PC-3 (cell line): Measurements from ENCODE around the gene SHTN1. TPM values are rescaled to one million over a fixed set of nuclear protein-coding genes. Genes with fewer than 3 reads are reported as not detected.

ENCODE experiments used
- ATAC-seq: fragments of 200-7000 bp; cut with Tn5 transposase; 2 replicates; pipeline ENCODE4 v1.9.1; 2020; ENCODE audit warnings: mild to moderate bottlenecking, moderate library complexity
- Bru-seq: library from RNA; stranded (reverse); fragments of 400-500 nt; gene quantifications from one replicate; lab custom pipeline; 2021; lab: Mats Ljungman, UMichigan
- BruChase-seq, 2 experiments: library from RNA; stranded (reverse); fragments of 400-500 nt; gene quantifications; one replicate each; lab custom pipeline; 2021; lab: Mats Ljungman, UMichigan
- BruUV-seq: library from RNA; stranded (reverse); fragments of 400-500 nt; replicated peaks from 2 replicates; lab custom pipeline; 2021; lab: Mats Ljungman, UMichigan
- CTCF ChIA-PET: fragments of 300-600 bp; sonication (Branson Sonifier 250); formaldehyde crosslinking; loops from one replicate; lab custom pipeline; 2022; ENCODE audit warnings: antibody characterized with exemption; lab: Charles Lee
- POLR2A ChIA-PET: fragments of 300-600 bp; sonication (Branson Sonifier 250); formaldehyde crosslinking; loops from one replicate; lab custom pipeline; 2022; ENCODE audit warnings: antibody characterized with exemption; ENCODE audit not compliant: unreplicated experiment; lab: Charles Lee
- DNase-seq: peaks from one replicate; pipeline ENCODE4 v3.0.0-alpha.2; 2015
- H2AFZ ChIP-seq: fragments of 300-600 bp; sonication (generic); 2 replicates; pipeline ENCODE4 v1.6.0; 2016; ENCODE audit warnings: antibody characterized with exemption, low read length
- H3F3A ChIP-seq: fragments of 300-600 bp; sonication (generic); one replicate; pipeline ENCODE4 v1.6.0; 2017; ENCODE audit warnings: antibody characterized with exemption, low read length, control low read depth, mild to moderate bottlenecking; ENCODE audit not compliant: unreplicated experiment
- H3K27ac ChIP-seq: fragments of 300-600 bp; sonication (generic); 2 replicates; pipeline ENCODE4 v1.5.1; 2016; ENCODE audit warnings: mild to moderate bottlenecking, low read length
- H3K27me3 ChIP-seq: fragments of 300-600 bp; sonication (generic); 2 replicates; pipeline ENCODE4 v1.6.1; 2016; ENCODE audit warnings: low read length, mixed read lengths
- H3K36me3 ChIP-seq: fragments of 300-600 bp; sonication (generic); 2 replicates; pipeline ENCODE4 v1.6.1; 2016; ENCODE audit warnings: low read depth, mixed run types, low read length, mixed read lengths
- H3K4me1 ChIP-seq: fragments of 300-600 bp; sonication (generic); 2 replicates; pipeline ENCODE4 v1.5.1; 2016; ENCODE audit warnings: low read length; ENCODE audit not compliant: insufficient read depth
- H3K4me2 ChIP-seq: fragments of 300-600 bp; sonication (generic); 2 replicates; pipeline ENCODE4 v1.6.0; 2016; ENCODE audit warnings: low read length
- H3K4me3 ChIP-seq: fragments of 300-600 bp; sonication (generic); 2 replicates; pipeline ENCODE4 v1.5.1; 2016; ENCODE audit warnings: mild to moderate bottlenecking, low read length, mixed read lengths
- H3K79me2 ChIP-seq: fragments of 300-600 bp; sonication (generic); 2 replicates; pipeline ENCODE4 v1.6.1; 2017; ENCODE audit warnings: low read length, mixed read lengths
- H3K9ac ChIP-seq: fragments of 300-600 bp; sonication (generic); 2 replicates; pipeline ENCODE4 v1.6.0; 2016; ENCODE audit warnings: mild to moderate bottlenecking, low read length
- H3K9me2 ChIP-seq: fragments of 300-600 bp; sonication (generic); replicated peaks from 2 replicates; pipeline ENCODE4 v1.6.1; 2016; ENCODE audit warnings: mixed run types, low read length, mixed read lengths
- H3K9me3 ChIP-seq: fragments of 300-600 bp; sonication (generic); 2 replicates; pipeline ENCODE4 v1.6.1; 2016; ENCODE audit warnings: low read length, mixed read lengths
- H4K20me1 ChIP-seq: fragments of 300-600 bp; sonication (generic); 2 replicates; pipeline ENCODE4 v1.6.1; 2016; ENCODE audit warnings: low read length, mixed read lengths
- CTCF ChIP-seq: fragments of 300-600 bp; sonication (generic); conservative IDR thresholded peaks from 2 replicates; pipeline ENCODE4 v1.5.1; 2017; ENCODE audit warnings: antibody characterized with exemption, low read depth, mild to moderate bottlenecking, low read length
- EZH2 ChIP-seq: fragments of 300-600 bp; sonication (generic); IDR thresholded peaks from one replicate; pipeline ENCODE4 v1.6.1; 2017; ENCODE audit warnings: antibody characterized with exemption, mild to moderate bottlenecking, low read length; ENCODE audit not compliant: unreplicated experiment
- EZH2phosphoT487 ChIP-seq: fragments of 300-600 bp; sonication (generic); IDR thresholded peaks from 2 replicates; pipeline ENCODE4 v1.6.1; 2018; ENCODE audit warnings: mild to moderate bottlenecking, antibody characterized with exemption, low read length, borderline replicate concordance
- intact Hi-C: fragments of 100-400 bp; cut with micrococcal nuclease; formaldehyde crosslinking; loops from 2 replicates; pipeline ENCODE4 v1.9.0; 2023
- long read RNA-seq: library from polyadenylated mRNA; unstranded; transcript quantifications from one replicate; pipeline ENCODE4 v2.0.0, GENCODE V29; 2021; ENCODE audit not compliant: unreplicated experiment
- total RNA-seq: library from RNA; depleted of rRNA; stranded (reverse); fragments of >200 nt; gene quantifications from 2 replicates; pipeline ENCODE4 v1.2.3, GENCODE V29; 2014; rRNA removed

The SHTN1 gene
- total RNA-seq (9.0 and 13.0 TPM in 2 replicates), Bru-seq, nascent RNA (percentile 71 among the genes with signal in this experiment), BruChase-seq, experiment 1, labeled RNA remaining after a 6-hour chase (percentile 67 among the genes with signal in this experiment), BruChase-seq, experiment 2, labeled RNA remaining after a 2-hour chase (percentile 76 among the genes with signal in this experiment)
- long read RNA-seq, full-length matches to known transcripts, result 36 of 68 reads
- long read RNA-seq, partial matches to known transcripts, result 18 of 68 reads
- long read RNA-seq, other reads (novel, unspliced or antisense), result 14 of 68 reads

GRCh38 chr10:117005026-117005526 lies at the start of gene SHTN1:
SHTN1 (minus strand) TSS chr10:117005187; CDS start chr10:117005079, 108 bp downstream.
- Histone ChIP-seq H3K4me3 (peak within 1 kb of the TSS; percentile 92), H3K9me2 (no peaks in the 10 kb centered on the region), H3K79me2 (peaks cover 46% of the 10 kb centered on the region), H3K4me2 (peak within 1 kb of the TSS; percentile 94), H3K36me3 (no peaks in the 10 kb centered on the region), H3K27me3 (no peaks in the 10 kb centered on the region), H4K20me1 (peaks cover 35% of the 10 kb centered on the region), H3F3A (no peaks in the 10 kb centered on the region), H3K9ac (peak within 1 kb of the TSS; percentile 87), H3K4me1 (peaks cover 28% of the 10 kb centered on the region), H2AFZ (peak within 1 kb of the TSS; percentile 82), H3K9me3 (no peaks in the 10 kb centered on the region), H3K27ac (peak within 1 kb of the TSS; percentile 91)
- TF ChIP-seq EZH2 (no peak), EZH2phosphoT487 (peak; percentile 90)
- intact Hi-C loops, result loop anchor here (1.0 to 10.0 kb wide), 5 partner anchors 30 to 208 kb away; partner anchors contain the start of gene ENO4
- CTCF ChIA-PET, result interaction anchor here (0.8 to 1.3 kb wide), 2 partner anchors 162 to 170 kb away, joined by 5 to 6 read pairs; no protein-coding TSS in a partner anchor
- DNase-seq, result peak; percentile 88
- POLR2A ChIA-PET, result no interaction called here
- ATAC-seq, result peak; percentile 80
- BruUV-seq, result no TSS peak

- ATAC-seq (no peak), DNase-seq (no peak)
- H3K79me2 ChIP-seq, result no peaks in the 10 kb centered on the region
- H3K9ac ChIP-seq, result no peak overlapping the region
- H3K4me2 ChIP-seq, result no peak overlapping the region
- intact Hi-C loops, result no loop called here
- TF ChIP-seq EZH2phosphoT487, result no peak
- no peak for TF ChIP-seq EZH2
- TF ChIP-seq CTCF, result no peak
- POLR2A ChIA-PET, result no interaction called here
- H3K9me3 ChIP-seq, result no peaks in the 10 kb centered on the region
- H2AFZ ChIP-seq, result no peak overlapping the region
- no peak overlapping the region for H3K27ac ChIP-seq
- no peaks in the 10 kb centered on the region for H3K27me3 ChIP-seq
- H3F3A ChIP-seq, result no peaks in the 10 kb centered on the region
- BruUV-seq, result no TSS peak
- H3K4me3 ChIP-seq, result no peak overlapping the region
- H3K36me3 ChIP-seq, result no peaks in the 10 kb centered on the region
- no peaks in the 10 kb centered on the region for H3K9me2 ChIP-seq
- no peaks in the 10 kb centered on the region for H4K20me1 ChIP-seq
- no peaks in the 10 kb centered on the region for H3K4me1 ChIP-seq
- CTCF ChIA-PET, result no interaction called here
Observed at GRCh38 chr10:117053482-117053881, 48.5 kb upstream of the SHTN1 start.

DNA sequence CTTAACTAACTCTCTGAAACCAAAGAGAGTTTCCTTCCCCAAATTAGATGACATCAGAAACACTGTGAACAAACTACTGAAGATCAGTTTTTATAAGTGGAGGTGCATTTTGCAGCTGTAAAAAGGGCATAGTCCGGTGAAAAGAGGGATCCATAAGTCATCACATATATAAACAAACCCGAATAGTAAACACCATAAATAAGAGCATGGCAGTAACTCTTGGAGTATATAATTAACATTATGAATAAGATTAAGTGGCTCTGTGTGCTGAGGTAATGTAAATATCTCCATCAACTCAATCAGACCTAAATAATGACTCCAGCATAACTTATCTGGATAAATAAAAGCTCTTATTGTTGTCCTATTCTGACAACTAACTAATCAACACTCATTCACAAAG lies 43.0 kb upstream of the SHTN1 start:
- Histone ChIP-seq H3K27me3 (no peaks in the 10 kb centered on the region), H3K9ac (no peak overlapping the region), H2AFZ (no peak overlapping the region), H3K4me1 (no peaks in the 10 kb centered on the region), H3K27ac (no peak overlapping the region), H4K20me1 (no peaks in the 10 kb centered on the region), H3K36me3 (no peaks in the 10 kb centered on the region), H3K79me2 (no peaks in the 10 kb centered on the region), H3K9me2 (no peaks in the 10 kb centered on the region), H3K4me3 (no peak overlapping the region), H3K9me3 (no peaks in the 10 kb centered on the region), H3F3A (no peaks in the 10 kb centered on the region), H3K4me2 (no peak overlapping the region)
- TF ChIP-seq EZH2 (no peak), EZH2phosphoT487 (no peak), CTCF (no peak)
- no peak for ATAC-seq
- no TSS peak for BruUV-seq
- no peak for DNase-seq
- ChIA-PET CTCF (no interaction called here), POLR2A (no interaction called here)
- intact Hi-C loops, result no loop called here
